Activated naive CD4-positive, alpha-beta T cell treated with anti-CD3 and anti-CD28 coated beads for 36 hours (primary cell): ENCODE results near the gene PLCG1. TPM values are rescaled to one million over a fixed set of nuclear protein-coding genes. Genes with fewer than 3 reads are reported as not detected.

Experiments used
- microRNA-seq: library from miRNA; unstranded; fragments of <30 nt; microRNA quantifications from one replicate; pipeline ENCODE4 v1.2.0, GENCODE V29; 2022; ENCODE audit warnings: borderline microRNAs expressed, borderline replicate concordance
- total RNA-seq, 2 experiments: library from RNA; stranded (reverse); gene quantifications; one replicate each; pipeline ENCODE4 v1.2.3, GENCODE V29; 2021

The PLCG1 gene
- total RNA-seq, 2 experiments from 2014 or later = 117 to 136 TPM

Small RNA genes within 50 kb of the gene (microRNA-seq; reads per million reads assigned to microRNA genes)
- gene MIR6871 = not detected

Other genes starting within 250 kb of the PLCG1 start
- gene TOP1, start 108.7 kb upstream of the PLCG1 start, total RNA-seq = 10 to 100 TPM; 91.7 to 92.6 TPM
- 1 to 10 TPM; 9.4 to 9.9 TPM for gene ZHX3, start 180.2 kb downstream of the PLCG1 start, total RNA-seq
- gene LPIN3, start 203.3 kb downstream of the PLCG1 start, total RNA-seq = 1 to 10 TPM in 1 of 2 experiments, under 1 TPM in 1; 0.84 to 1.0 TPM
- gene EMILIN3, start 229.3 kb downstream of the PLCG1 start, total RNA-seq = not detected